HG03159 (cell line): ENCODE measurements around the gene NDUFA5.

ENCODE experiments used
- ATAC-seq: cut with Tn5 transposase; IDR thresholded peaks from one replicate; pipeline ENCODE4 v1.9.1; 2021; ENCODE audit warnings: mild to moderate bottlenecking, moderate library complexity; ENCODE audit not compliant: unreplicated experiment

Gene NDUFA5

GRCh38 chr7:123557398-123558288, at the start of gene NDUFA5:
NDUFA5 (minus strand) TSS chr7:123557818; CDS start chr7:123557795, 23 bp downstream.
- ATAC-seq, result peak; percentile 97

GRCh38 chr7:123604739-123605138, 47.1 kb upstream of the NDUFA5 start:
- no peak for ATAC-seq

DNA sequence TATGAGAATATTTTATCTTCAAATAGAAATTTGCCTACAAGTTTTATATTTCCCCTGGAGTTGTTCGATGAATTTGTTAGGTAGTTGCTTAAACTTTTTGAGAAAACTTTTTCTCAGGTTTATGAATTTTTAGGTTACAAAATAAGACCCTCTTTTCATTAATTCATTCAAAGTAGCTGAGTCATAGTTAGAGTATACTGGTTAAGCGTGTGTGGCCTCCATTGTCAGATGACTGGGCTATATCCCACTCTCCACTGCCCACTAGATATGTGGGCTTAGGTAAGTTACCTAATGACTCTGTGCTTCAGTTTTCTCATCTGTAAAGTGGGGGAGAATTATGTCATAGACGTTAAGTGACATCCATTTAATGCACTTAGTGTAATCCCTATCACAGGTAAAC, 45.0 kb upstream of the NDUFA5 start:
- ATAC-seq, result no peak

DNA sequence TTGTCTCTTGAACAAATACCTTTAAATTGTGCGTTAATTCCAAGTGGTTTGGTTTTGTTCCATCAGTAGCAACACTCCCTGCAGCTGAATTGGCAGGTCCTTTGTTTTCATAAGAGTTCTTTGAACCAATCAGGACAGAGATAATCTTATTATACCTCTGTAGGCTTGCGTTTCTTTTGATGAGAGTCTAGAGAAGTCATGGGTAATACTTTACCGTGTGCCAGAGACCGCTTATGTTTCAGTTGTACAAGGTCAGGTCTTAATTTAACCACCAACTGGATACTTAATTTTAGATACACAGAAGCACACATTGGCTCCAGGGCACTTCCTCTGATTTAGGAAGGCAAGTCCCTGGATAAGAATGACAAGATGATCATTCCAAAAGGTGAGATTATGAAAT, 43.9 kb upstream of the NDUFA5 start, which contains the start of gene ASB15:
Gene ASB15, plus strand, starts transcription at position 292 of the 400 bp plus-strand sequence. CDS start 12,682 bp downstream, outside the sequence.
- no peak for ATAC-seq

- ATAC-seq, result no peak
These were observed 43.3 kb upstream of the NDUFA5 start for GRCh38 chr7:123600876-123601275.

GRCh38 chr7:123599766-123600165, 42.1 kb upstream of the NDUFA5 start:
- ATAC-seq, result no peak

- no peak for ATAC-seq
These were observed 41.0 kb upstream of the NDUFA5 start for GRCh38 chr7:123598657-123599056.

DNA sequence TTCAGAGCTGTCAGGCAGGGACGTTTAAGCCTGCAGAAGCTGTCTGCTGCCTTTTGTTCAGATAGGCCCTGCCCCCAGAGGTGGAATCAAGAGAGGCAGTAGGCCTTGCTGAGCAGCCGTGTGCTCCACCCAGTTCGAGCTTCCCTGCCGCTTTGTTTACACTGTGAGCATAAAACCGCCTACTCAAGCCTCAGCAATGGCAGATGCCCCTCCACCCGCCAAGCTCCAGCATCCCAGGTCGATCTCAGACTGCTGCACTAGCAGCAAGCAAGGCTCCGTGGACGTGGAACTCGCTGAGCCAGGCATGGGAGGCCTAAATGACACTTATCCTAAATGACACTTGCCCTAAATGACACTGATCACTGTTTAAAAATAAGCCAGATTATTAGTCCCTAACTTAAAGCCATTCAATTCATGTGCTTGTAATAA, 37.2 kb upstream of the NDUFA5 start:
- ATAC-seq, result no peak

DNA sequence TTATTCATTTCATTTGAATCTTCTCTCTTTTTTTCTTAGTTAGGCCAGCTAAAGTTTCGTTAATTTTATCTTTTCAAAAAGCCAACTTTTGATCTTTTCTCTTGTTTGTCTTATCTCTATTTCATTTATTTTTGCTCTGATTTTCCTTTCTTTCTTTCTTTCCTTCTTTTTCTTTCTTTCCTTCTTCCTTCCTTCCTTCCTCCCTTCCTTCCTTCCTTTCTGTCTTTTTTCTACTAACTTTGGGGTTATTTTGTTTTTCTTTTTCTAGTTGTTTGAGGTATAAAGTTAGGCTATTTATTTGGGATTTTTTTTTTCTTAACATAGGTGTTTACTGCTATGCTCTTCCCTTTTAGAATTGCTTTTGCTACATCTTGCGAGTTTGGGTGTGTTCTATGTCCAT, 30.8 kb upstream of the NDUFA5 start:
- ATAC-seq, result no peak

GRCh38 chr7:123583821-123584220, 26.2 kb upstream of the NDUFA5 start:
- ATAC-seq, result no peak

- no peak for ATAC-seq
These were observed 23.5 kb upstream of the NDUFA5 start for GRCh38 chr7:123581162-123581459.

- peak; percentile 92 for ATAC-seq
These were observed 23.0 kb upstream of the NDUFA5 start for GRCh38 chr7:123580406-123581161.

- no peak for ATAC-seq
These were observed 21.8 kb upstream of the NDUFA5 start for GRCh38 chr7:123579416-123579815.

GRCh38 chr7:123573896-123574467, 16.4 kb upstream of the NDUFA5 start:
- ATAC-seq, result no peak

DNA sequence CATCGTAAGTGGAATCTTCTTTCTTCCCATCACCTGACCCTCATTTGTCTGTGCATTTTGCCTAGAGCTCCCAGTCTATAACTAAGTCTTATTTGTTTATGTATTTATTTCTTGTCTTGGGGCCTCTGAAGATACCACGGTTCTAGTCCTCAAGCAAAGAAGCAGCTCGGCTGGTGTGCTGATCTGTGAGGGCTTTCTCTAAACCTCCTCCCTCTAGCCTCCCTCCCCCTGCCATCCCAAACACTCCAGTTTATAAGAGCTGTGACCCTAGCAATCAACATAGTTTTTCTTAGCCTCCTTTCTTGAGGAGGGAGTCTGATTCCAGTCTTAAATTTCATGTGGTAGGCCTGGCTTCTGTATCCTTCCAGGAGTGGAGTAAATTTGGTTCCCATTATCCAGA, 15.7 kb upstream of the NDUFA5 start:
- no peak for ATAC-seq

DNA sequence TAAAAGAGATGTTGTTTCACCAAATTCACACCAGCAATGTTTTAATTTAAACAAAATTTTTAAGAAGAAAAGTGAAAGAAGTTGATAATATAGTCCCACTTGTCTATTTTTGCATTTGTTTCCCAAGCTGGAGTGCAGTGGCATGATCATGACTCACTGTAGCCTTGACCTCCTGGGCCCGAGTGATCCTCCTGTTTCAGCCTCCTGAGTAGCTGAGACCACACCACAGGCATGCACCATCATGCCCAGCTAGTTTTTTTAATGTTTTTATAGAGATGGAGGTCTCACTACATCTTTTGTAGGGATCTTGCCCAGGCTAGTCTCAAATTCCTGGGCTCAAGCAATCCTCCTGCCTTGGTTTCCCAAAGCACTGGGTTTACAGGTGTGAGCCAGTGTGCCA, 14.1 kb upstream of the NDUFA5 start:
- no peak for ATAC-seq

- ATAC-seq, result no peak
These were observed 13.6 kb upstream of the NDUFA5 start for GRCh38 chr7:123571187-123571586.

DNA sequence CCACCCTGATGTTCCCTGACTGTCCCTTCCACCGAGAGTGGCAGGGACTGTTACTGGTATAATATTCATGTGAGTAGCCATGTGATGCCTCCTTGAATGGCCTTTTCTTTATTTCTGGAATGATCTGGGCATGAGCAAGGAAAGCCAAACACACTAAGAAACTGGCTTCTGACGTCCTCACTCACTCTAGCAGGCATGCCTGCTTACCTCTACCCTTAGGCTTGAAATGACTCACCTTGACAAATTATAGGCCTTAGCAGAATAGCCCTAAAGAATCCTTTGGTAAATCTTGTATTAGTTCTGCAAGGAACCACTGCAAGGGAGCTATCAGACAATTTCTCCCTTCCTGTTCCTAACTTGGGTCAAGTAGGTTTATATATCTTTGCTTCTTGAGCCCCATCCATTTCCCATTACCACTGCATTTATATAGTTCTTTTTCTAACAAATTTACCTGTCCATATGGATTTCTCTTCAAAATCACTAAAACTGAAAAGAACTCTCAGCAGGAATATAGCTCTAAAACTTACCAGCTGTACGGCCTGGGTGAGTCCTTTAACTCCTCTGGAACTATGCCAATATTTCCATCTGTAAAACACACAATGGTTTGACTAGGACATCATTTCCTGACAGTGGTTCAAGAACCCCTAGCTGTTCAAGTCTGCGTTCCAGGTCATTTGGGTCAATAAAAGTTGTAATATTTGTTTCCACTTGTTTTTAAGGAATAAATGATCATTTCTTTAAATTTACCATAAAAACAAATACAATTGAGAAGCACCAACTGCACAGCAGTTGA, 13.0 kb upstream of the NDUFA5 start:
- ATAC-seq, result no peak

DNA sequence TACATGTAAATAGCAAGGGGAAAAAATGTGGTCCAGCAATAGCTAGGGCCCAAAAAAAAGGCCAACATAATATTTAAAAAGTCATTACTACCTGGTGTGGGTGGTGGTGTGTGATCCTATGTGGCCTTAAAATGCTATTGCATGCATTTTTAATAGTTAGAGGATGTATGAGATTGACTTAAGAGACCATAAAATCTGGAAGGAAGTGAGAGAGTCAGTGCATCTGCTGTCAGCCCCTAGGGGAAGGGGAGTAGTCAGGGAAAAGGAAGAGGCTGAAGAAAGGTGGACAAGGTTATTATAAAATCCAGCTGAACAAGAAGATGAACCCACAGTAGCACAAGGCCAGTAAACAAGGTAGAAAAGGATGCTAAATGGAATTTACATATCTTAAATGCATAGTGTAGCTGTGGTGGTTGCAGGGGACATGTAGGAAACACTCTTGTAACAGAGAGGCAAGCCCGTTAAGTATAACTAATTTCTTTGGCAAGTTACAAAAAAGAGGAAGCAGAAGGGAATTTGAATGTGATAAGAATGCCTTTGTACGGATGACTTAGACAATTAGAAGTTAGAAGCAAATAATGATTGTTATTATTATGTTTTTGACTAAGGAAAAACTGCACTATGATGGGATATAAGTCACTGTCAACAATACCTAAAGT, 11.9 kb upstream of the NDUFA5 start:
- ATAC-seq, result no peak

DNA sequence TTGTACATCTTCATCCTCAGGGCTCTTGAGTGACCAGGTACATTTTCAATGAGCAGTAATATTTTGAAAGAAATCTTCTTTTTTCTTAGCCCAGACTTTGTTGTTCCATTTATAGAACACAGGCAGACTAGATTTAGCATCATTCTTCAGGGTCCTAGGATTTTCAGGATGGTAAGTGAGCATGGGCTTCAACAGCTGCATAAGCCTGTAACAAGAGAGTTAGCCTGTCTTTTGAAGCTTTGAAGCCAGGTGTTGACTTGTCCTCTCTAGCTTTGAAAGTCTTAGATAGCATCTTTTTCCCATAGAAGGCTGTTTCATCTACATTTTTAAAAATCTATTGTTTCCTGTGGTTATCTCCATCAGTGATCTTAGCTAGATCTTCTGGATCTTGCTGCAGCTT, 4.5 kb upstream of the NDUFA5 start:
- no peak for ATAC-seq
